HepG2 (cell line): ENCODE data around the gene IRF3. TPM values are rescaled to one million over a fixed set of nuclear protein-coding genes. Genes with fewer than 3 reads are reported as not detected.

ENCODE experiments used
- BHLHE40 ChIP-seq: IDR thresholded peaks from 2 replicates; pipeline ENCODE4 v1.6.1; 2011; ENCODE audit warnings: low read length, improper control_type of control experiment
- BORCS8-MEF2B ChIP-seq: sonication (generic); formaldehyde crosslinking; IDR thresholded peaks from 2 replicates; pipeline ENCODE4 v1.8.0; 2022; ENCODE audit warnings: mild to moderate bottlenecking, missing genetic modification reagents
- CAMTA2 ChIP-seq: sonication (generic); formaldehyde crosslinking; IDR thresholded peaks from 2 replicates; pipeline ENCODE4 v1.4.0; 2020; ENCODE audit warnings: mild to moderate bottlenecking, missing genetic modification reagents, borderline replicate concordance
- CENPX ChIP-seq: sonication (generic); formaldehyde crosslinking; IDR thresholded peaks from 2 replicates; pipeline ENCODE4 v1.9.0; 2021; ENCODE audit warnings: mild to moderate bottlenecking, missing genetic modification reagents, moderate library complexity
- FOXK2 ChIP-seq: fragments of 450-650 bp; IDR thresholded peaks from 2 replicates; pipeline ENCODE4 v1.6.1; 2016
- HOXA7 ChIP-seq: sonication (generic); formaldehyde crosslinking; IDR thresholded peaks from 2 replicates; pipeline ENCODE4 v1.8.1; 2022; ENCODE audit warnings: mild to moderate bottlenecking, missing genetic modification reagents, moderate library complexity
- IKZF1 ChIP-seq: fragments of 450-650 bp; IDR thresholded peaks from 2 replicates; pipeline ENCODE4 v1.7.1; 2016
- NPAS2 ChIP-seq: sonication (generic); formaldehyde crosslinking; IDR thresholded peaks from 2 replicates; pipeline ENCODE4 v1.8.0; 2022; ENCODE audit warnings: mild to moderate bottlenecking, missing genetic modification reagents, borderline replicate concordance
- RBM22 ChIP-seq: fragments of 200-400 bp; formaldehyde crosslinking; optimal IDR thresholded peaks from 2 replicates; pipeline ENCODE3; 2017; ENCODE audit warnings: mild to moderate bottlenecking, low read length, moderate library complexity
- RXRB ChIP-seq: IDR thresholded peaks from 2 replicates; pipeline ENCODE4 v1.6.1; 2016; ENCODE audit warnings: borderline replicate concordance, missing genetic modification reagents, missing compliant biosample characterization
- SP2 ChIP-seq: sonication (generic); formaldehyde crosslinking; IDR thresholded peaks from 2 replicates; pipeline ENCODE4 v1.5.1; 2020; ENCODE audit warnings: mild to moderate bottlenecking, missing genetic modification reagents
- SYNCRIP ChIP-seq: fragments of 200-400 bp; formaldehyde crosslinking; IDR thresholded peaks from 2 replicates; pipeline ENCODE4 v1.6.1; 2018; ENCODE audit warnings: mild to moderate bottlenecking, low read depth, low read length; ENCODE audit not compliant: insufficient read depth
- ZBTB10 ChIP-seq: sonication (generic); formaldehyde crosslinking; IDR thresholded peaks from 2 replicates; pipeline ENCODE4 v1.4.0; 2020; ENCODE audit warnings: missing genetic modification reagents, borderline replicate concordance
- ZBTB3 ChIP-seq: sonication (generic); formaldehyde crosslinking; IDR thresholded peaks from 2 replicates; pipeline ENCODE4 v1.4.0; 2020; ENCODE audit warnings: low read depth, mild to moderate bottlenecking, moderate library complexity, missing genetic modification reagents, borderline replicate concordance
- ZBTB39 ChIP-seq: sonication (generic); formaldehyde crosslinking; IDR thresholded peaks from 2 replicates; pipeline ENCODE4 v1.5.0; 2020; ENCODE audit warnings: missing genetic modification reagents
- ZNF10 ChIP-seq: sonication (generic); formaldehyde crosslinking; IDR thresholded peaks from 2 replicates; pipeline ENCODE4 v1.4.0; 2020; ENCODE audit warnings: mild to moderate bottlenecking, low read depth, missing genetic modification reagents, borderline replicate concordance
- ZNF337 ChIP-seq: sonication (generic); formaldehyde crosslinking; IDR thresholded peaks from 2 replicates; pipeline ENCODE4 v1.5.1; 2020; ENCODE audit warnings: missing genetic modification reagents, low read depth, mild to moderate bottlenecking, borderline replicate concordance
- ZNF510 ChIP-seq: sonication (generic); formaldehyde crosslinking; IDR thresholded peaks from 2 replicates; pipeline ENCODE4 v1.4.0; 2020; ENCODE audit warnings: low read depth, mild to moderate bottlenecking, missing genetic modification reagents
- ZNF724P ChIP-seq: sonication (generic); formaldehyde crosslinking; IDR thresholded peaks from 2 replicates; pipeline ENCODE4 v1.8.0; 2022; ENCODE audit warnings: missing genetic modification reagents, borderline replicate concordance
- ZNF775 ChIP-seq: sonication (generic); formaldehyde crosslinking; IDR thresholded peaks from 2 replicates; pipeline ENCODE4 v1.4.0; 2020; ENCODE audit warnings: missing genetic modification reagents, mild to moderate bottlenecking, moderate library complexity, borderline replicate concordance
- ZNF850 ChIP-seq: sonication (generic); formaldehyde crosslinking; conservative IDR thresholded peaks from 2 replicates; pipeline ENCODE4 v1.9.0; 2021; ENCODE audit warnings: mild to moderate bottlenecking, missing genetic modification reagents
- ZNF878 ChIP-seq: sonication (generic); formaldehyde crosslinking; IDR thresholded peaks from 2 replicates; pipeline ENCODE4 v1.8.1; 2023; ENCODE audit warnings: mild to moderate bottlenecking, missing genetic modification reagents, moderate library complexity
- polyA plus RNA-seq, 8 experiments: library from polyadenylated mRNA; depleted of rRNA in 3 of 8; stranded (reverse) in 7 of 8; unstranded in 1 of 8; fragments of >200 nt; fragmentation: Illumina TruSeq in 4 of 8; extraction: Trizol in 4 of 8; gene quantifications; 2 replicates each; pipeline versions ENCODE4 v1.2.1 to v1.2.3, GENCODE V29; 2011 to 2016; ENCODE audit warnings: low read depth in 4 of 8, missing spikeins in 1 of 8, mixed read lengths in 1 of 8; ENCODE audit not compliant: insufficient read depth in 1 of 8
- total RNA-seq, 5 experiments: library from RNA; depleted of rRNA; stranded (reverse); fragments of >200 nt; fragmentation: Illumina TruSeq; extraction: Trizol; gene quantifications; 2 replicates each; pipeline ENCODE4 v1.2.3, GENCODE V29; 2016; ENCODE audit warnings: low read depth in 1 of 5
- TF ChIP-seq, protein P1 (sequence below): IDR thresholded peaks from 2 replicates; pipeline ENCODE4 v1.6.1; 2016; ENCODE audit warnings: missing compliant biosample characterization, missing genetic modification reagents, borderline replicate concordance
- TF ChIP-seq, protein P2 (sequence below): sonication (generic); formaldehyde crosslinking; IDR thresholded peaks from 2 replicates; pipeline ENCODE4 v1.5.0; 2020; ENCODE audit warnings: missing genetic modification reagents

The IRF3 gene
- total and polyA plus RNA-seq, 2 of the 13 experiments (the other 11 are each of a cell fraction or from before 2014, with no cell fraction given): 61.9 to 65.5 TPM

DNA sequence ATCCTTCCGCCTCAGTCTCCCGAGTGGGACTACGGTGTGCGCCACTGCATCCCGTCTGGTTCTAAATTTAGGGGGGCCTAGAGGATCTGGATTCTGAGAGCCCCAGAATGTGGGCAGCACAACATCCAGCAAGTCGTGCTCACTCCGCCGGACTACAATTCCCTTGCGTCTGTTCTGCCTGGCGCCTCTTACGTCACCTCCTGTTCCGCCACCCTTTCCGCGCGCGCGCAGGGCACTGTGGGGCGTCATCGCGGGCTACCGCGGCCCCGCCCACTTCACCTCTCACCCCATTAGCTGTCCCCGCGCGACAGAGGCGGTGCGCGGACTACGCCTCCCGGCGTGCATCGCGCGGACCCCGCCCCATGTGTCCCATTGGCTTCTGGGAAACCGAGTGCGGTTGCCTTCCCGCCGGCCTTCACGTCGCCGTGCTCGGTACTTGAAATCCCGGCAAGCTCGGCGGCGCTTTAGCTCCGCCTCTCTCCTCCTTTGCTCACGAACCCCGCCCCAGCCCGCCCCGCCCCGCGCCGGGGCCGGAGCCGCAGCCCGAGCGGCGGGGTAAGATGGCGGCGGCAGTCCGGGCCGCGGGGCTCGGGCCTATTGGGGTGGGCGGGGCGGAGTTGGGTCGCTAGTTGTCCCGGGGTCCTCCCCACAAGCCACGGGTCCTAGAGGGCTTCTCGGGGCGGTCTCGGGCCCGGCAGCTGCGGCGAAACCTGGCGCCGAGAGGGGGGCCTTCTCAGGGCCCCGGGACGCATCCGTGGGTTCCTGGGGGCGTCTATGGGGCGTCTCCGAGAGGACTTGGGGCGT, 23.8 kb downstream of the IRF3 start, which contains the start of gene SCAF1 (continued):
- TF ChIP-seq CENPX (CRISPR knock-in tag) (no peak), SP2 (CRISPR knock-in tag) (peak; percentile 75), CAMTA2 (CRISPR knock-in tag) (no peak), BORCS8-MEF2B (CRISPR knock-in tag) (no peak), ZNF724P (no peak), ZNF775 (CRISPR knock-in tag) (no peak), RBM22 (no peak), RXRB (CRISPR knock-in tag) (peak; percentile 99), HOXA7 (no peak), IKZF1 (no peak), ZNF337 (CRISPR knock-in tag) (no peak), ZNF878 (CRISPR knock-in tag) (no peak), ZNF510 (CRISPR knock-in tag) (no peak), ZBTB39 (CRISPR knock-in tag) (no peak), ZBTB3 (no peak), SYNCRIP (no peak), NPAS2 (CRISPR knock-in tag) (no peak), ZNF10 (CRISPR knock-in tag) (no peak), ZBTB10 (CRISPR knock-in tag) (peak; percentile 87; the same call in 1 of the 2 replicates), FOXK2 (peak; percentile 49; the same call in 1 of the 2 replicates), ZNF850 (peak; percentile 64; the same call in 1 of the 2 replicates), BHLHE40 (no peak)
- TF ChIP-seq, protein P1, sequence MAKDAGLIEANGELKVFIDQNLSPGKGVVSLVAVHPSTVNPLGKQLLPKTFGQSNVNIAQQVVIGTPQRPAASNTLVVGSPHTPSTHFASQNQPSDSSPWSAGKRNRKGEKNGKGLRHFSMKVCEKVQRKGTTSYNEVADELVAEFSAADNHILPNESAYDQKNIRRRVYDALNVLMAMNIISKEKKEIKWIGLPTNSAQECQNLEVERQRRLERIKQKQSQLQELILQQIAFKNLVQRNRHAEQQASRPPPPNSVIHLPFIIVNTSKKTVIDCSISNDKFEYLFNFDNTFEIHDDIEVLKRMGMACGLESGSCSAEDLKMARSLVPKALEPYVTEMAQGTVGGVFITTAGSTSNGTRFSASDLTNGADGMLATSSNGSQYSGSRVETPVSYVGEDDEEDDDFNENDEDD: peak; percentile 87
- TF ChIP-seq, protein P2, sequence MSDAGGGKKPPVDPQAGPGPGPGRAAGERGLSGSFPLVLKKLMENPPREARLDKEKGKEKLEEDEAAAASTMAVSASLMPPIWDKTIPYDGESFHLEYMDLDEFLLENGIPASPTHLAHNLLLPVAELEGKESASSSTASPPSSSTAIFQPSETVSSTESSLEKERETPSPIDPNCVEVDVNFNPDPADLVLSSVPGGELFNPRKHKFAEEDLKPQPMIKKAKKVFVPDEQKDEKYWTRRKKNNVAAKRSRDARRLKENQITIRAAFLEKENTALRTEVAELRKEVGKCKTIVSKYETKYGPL: no peak
